HepG2 (cell line): Measurements from ENCODE around the gene MFN2. TPM values are rescaled to one million over a fixed set of nuclear protein-coding genes. Genes with fewer than 3 reads are reported as not detected.

Experiments
- ARNT ChIP-seq: fragments of 450-650 bp; IDR thresholded peaks from 2 replicates; pipeline ENCODE4 v1.6.1; 2017
- ATAD3A ChIP-seq: sonication (generic); formaldehyde crosslinking; IDR thresholded peaks from 2 replicates; pipeline ENCODE4 v1.4.0; 2020; ENCODE audit warnings: missing genetic modification reagents
- ATRX ChIP-seq: sonication (generic); formaldehyde crosslinking; IDR thresholded peaks from 2 replicates; pipeline ENCODE4 v1.4.0; 2020; ENCODE audit warnings: missing genetic modification reagents, borderline replicate concordance
- MEIS1 ChIP-seq: sonication (generic); formaldehyde crosslinking; IDR thresholded peaks from 2 replicates; pipeline ENCODE4 v1.9.0; 2021; ENCODE audit warnings: mild to moderate bottlenecking, missing genetic modification reagents, moderate library complexity, borderline replicate concordance
- NFYC ChIP-seq: IDR thresholded peaks from 2 replicates; pipeline ENCODE4 v1.6.1; 2016; ENCODE audit warnings: missing genetic modification reagents, missing compliant biosample characterization
- PCBP2 ChIP-seq: fragments of 200-400 bp; formaldehyde crosslinking; optimal IDR thresholded peaks from 2 replicates; pipeline ENCODE3; 2018; ENCODE audit warnings: low read length, low read depth; ENCODE audit not compliant: poor library complexity, severe bottlenecking
- RBFOX2 ChIP-seq: fragments of 200-400 bp; formaldehyde crosslinking; IDR thresholded peaks from 2 replicates; pipeline ENCODE4 v1.6.1; 2017; ENCODE audit warnings: low read depth, mild to moderate bottlenecking, low read length
- ZBTB1 ChIP-seq: sonication (generic); formaldehyde crosslinking; IDR thresholded peaks from 2 replicates; pipeline ENCODE4 v1.4.0; 2020; ENCODE audit warnings: missing genetic modification reagents, borderline replicate concordance
- ZBTB7B ChIP-seq: sonication (generic); formaldehyde crosslinking; IDR thresholded peaks from 2 replicates; pipeline ENCODE4 v1.4.0; 2020; ENCODE audit warnings: missing genetic modification reagents
- ZFP62 ChIP-seq: sonication (generic); formaldehyde crosslinking; IDR thresholded peaks from 2 replicates; pipeline ENCODE4 v1.4.0; 2020; ENCODE audit warnings: missing genetic modification reagents
- ZNF225 ChIP-seq: sonication (generic); formaldehyde crosslinking; IDR thresholded peaks from 2 replicates; pipeline ENCODE4 v1.4.0; 2020; ENCODE audit warnings: mild to moderate bottlenecking, missing genetic modification reagents
- ZNF577 ChIP-seq: sonication (generic); formaldehyde crosslinking; IDR thresholded peaks from 2 replicates; pipeline ENCODE4 v1.4.0; 2020; ENCODE audit warnings: mild to moderate bottlenecking, low read depth, missing genetic modification reagents, borderline replicate concordance
- ZNF605 ChIP-seq: sonication (generic); formaldehyde crosslinking; IDR thresholded peaks from 2 replicates; pipeline ENCODE4 v1.8.0; 2022; ENCODE audit warnings: mild to moderate bottlenecking, missing genetic modification reagents
- ZNF761 ChIP-seq: sonication (generic); formaldehyde crosslinking; conservative IDR thresholded peaks from 2 replicates; pipeline ENCODE4 v1.4.0; 2020; ENCODE audit warnings: mild to moderate bottlenecking, missing genetic modification reagents
- polyA plus RNA-seq, 8 experiments: library from polyadenylated mRNA; depleted of rRNA in 3 of 8; stranded (reverse) in 7 of 8; unstranded in 1 of 8; fragments of >200 nt; fragmentation: Illumina TruSeq in 4 of 8; extraction: Trizol in 4 of 8; gene quantifications; 2 replicates each; pipeline versions ENCODE4 v1.2.1 to v1.2.3, GENCODE V29; 2011 to 2016; ENCODE audit warnings: low read depth in 4 of 8, missing spikeins in 1 of 8, mixed read lengths in 1 of 8; ENCODE audit not compliant: insufficient read depth in 1 of 8
- total RNA-seq, 5 experiments: library from RNA; depleted of rRNA; stranded (reverse); fragments of >200 nt; fragmentation: Illumina TruSeq; extraction: Trizol; gene quantifications; 2 replicates each; pipeline ENCODE4 v1.2.3, GENCODE V29; 2016; ENCODE audit warnings: low read depth in 1 of 5
- TF ChIP-seq, protein P1 (sequence below): sonication (generic); formaldehyde crosslinking; IDR thresholded peaks from 2 replicates; pipeline ENCODE4 v1.4.0; 2020; ENCODE audit warnings: missing genetic modification reagents
- TF ChIP-seq, protein P2 (sequence below): sonication (generic); formaldehyde crosslinking; IDR thresholded peaks from 2 replicates; pipeline ENCODE4 v1.4.0; 2020; ENCODE audit warnings: missing genetic modification reagents, borderline replicate concordance
- TF ChIP-seq, protein P3 (sequence below): sonication (generic); formaldehyde crosslinking; IDR thresholded peaks from 2 replicates; pipeline ENCODE4 v1.4.0; 2020; ENCODE audit warnings: missing genetic modification reagents
- TF ChIP-seq, protein P4 (sequence below): sonication (generic); formaldehyde crosslinking; IDR thresholded peaks from 2 replicates; pipeline ENCODE4 v1.8.0; 2022; ENCODE audit warnings: missing genetic modification reagents, mild to moderate bottlenecking, moderate library complexity, borderline replicate concordance

The MFN2 gene
- total and polyA plus RNA-seq, 2 of the 13 experiments (the other 11 are each of a cell fraction or from before 2014, with no cell fraction given) = 38.7 to 60.9 TPM

DNA sequence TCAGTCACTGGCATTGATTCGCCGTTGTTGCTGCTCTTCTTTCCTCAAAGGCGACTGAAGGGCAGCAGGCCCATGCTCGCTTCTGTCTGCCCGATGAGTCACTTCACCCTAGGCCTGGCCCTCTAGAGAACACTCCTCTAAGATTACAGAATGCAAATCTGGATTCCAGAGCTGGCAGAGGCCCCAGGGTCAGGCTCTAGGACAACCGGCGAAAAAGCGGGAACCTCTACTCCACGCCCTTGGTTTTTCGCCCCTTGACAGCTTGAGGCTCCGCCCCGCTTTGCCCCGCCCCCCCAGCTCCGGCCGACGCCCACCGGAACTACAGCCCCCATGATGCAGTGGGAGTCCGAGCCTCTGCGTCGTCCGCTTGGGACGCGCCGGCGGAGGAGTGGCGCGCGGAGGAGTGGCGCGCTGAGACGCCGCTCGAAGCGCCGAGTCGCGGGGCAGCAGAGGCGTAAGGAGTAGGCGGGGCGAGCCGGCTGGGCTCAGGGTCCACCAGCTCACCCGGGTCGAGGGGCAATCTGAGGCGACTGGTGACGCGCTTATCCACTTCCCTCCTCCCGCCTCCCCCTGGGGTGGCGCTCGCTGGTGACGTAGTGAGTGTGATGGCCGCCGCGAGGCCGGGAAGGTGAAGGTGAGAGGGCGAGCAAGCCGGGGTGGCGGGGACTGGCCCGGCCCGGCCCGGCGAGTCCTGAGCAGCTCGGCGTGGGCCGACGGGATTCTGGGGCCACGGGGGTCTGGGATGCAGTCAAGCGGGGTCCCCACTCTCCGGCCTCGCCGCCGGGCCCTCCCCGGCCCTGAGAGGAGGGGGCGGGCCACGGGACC is at the start of gene MFN2 (continued):
- TF ChIP-seq, protein P1, sequence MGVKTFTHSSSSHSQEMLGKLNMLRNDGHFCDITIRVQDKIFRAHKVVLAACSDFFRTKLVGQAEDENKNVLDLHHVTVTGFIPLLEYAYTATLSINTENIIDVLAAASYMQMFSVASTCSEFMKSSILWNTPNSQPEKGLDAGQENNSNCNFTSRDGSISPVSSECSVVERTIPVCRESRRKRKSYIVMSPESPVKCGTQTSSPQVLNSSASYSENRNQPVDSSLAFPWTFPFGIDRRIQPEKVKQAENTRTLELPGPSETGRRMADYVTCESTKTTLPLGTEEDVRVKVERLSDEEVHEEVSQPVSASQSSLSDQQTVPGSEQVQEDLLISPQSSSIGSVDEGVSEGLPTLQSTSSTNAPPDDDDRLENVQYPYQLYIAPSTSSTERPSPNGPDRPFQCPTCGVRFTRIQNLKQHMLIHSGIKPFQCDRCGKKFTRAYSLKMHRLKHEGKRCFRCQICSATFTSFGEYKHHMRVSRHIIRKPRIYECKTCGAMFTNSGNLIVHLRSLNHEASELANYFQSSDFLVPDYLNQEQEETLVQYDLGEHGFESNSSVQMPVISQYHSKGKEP = no peak
- TF ChIP-seq ZBTB7B (no peak), ZNF225 (CRISPR knock-in tag) (no peak; the same call in 1 of the 2 replicates), ATAD3A (CRISPR knock-in tag) (no peak), ZBTB1 (no peak), ZFP62 (CRISPR knock-in tag) (no peak), ATRX (CRISPR knock-in tag) (no peak), NFYC (CRISPR knock-in tag) (peak; percentile 76), ARNT (no peak), ZNF605 (CRISPR knock-in tag) (peak; percentile 48; the same call in 1 of the 2 replicates), ZNF761 (CRISPR knock-in tag) (0 out of 2 replicates have a peak, but pooled peaks have one; percentile 49), RBFOX2 (peak; percentile 95), PCBP2 (no peak), MEIS1 (CRISPR knock-in tag) (peak; percentile 78; the same call in 1 of the 2 replicates), ZNF577 (no peak)
- TF ChIP-seq, protein P2, sequence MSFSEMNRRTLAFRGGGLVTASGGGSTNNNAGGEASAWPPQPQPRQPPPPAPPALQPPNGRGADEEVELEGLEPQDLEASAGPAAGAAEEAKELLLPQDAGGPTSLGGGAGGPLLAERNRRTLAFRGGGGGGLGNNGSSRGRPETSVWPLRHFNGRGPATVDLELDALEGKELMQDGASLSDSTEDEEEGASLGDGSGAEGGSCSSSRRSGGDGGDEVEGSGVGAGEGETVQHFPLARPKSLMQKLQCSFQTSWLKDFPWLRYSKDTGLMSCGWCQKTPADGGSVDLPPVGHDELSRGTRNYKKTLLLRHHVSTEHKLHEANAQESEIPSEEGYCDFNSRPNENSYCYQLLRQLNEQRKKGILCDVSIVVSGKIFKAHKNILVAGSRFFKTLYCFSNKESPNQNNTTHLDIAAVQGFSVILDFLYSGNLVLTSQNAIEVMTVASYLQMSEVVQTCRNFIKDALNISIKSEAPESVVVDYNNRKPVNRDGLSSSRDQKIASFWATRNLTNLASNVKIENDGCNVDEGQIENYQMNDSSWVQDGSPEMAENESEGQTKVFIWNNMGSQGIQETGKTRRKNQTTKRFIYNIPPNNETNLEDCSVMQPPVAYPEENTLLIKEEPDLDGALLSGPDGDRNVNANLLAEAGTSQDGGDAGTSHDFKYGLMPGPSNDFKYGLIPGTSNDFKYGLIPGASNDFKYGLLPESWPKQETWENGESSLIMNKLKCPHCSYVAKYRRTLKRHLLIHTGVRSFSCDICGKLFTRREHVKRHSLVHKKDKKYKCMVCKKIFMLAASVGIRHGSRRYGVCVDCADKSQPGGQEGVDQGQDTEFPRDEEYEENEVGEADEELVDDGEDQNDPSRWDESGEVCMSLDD = no peak
- TF ChIP-seq, protein P3, sequence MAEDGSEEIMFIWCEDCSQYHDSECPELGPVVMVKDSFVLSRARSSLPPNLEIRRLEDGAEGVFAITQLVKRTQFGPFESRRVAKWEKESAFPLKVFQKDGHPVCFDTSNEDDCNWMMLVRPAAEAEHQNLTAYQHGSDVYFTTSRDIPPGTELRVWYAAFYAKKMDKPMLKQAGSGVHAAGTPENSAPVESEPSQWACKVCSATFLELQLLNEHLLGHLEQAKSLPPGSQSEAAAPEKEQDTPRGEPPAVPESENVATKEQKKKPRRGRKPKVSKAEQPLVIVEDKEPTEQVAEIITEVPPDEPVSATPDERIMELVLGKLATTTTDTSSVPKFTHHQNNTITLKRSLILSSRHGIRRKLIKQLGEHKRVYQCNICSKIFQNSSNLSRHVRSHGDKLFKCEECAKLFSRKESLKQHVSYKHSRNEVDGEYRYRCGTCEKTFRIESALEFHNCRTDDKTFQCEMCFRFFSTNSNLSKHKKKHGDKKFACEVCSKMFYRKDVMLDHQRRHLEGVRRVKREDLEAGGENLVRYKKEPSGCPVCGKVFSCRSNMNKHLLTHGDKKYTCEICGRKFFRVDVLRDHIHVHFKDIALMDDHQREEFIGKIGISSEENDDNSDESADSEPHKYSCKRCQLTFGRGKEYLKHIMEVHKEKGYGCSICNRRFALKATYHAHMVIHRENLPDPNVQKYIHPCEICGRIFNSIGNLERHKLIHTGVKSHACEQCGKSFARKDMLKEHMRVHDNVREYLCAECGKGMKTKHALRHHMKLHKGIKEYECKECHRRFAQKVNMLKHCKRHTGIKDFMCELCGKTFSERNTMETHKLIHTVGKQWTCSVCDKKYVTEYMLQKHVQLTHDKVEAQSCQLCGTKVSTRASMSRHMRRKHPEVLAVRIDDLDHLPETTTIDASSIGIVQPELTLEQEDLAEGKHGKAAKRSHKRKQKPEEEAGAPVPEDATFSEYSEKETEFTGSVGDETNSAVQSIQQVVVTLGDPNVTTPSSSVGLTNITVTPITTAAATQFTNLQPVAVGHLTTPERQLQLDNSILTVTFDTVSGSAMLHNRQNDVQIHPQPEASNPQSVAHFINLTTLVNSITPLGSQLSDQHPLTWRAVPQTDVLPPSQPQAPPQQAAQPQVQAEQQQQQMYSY (CRISPR knock-in tag) = peak; percentile 43
- TF ChIP-seq, protein P4, sequence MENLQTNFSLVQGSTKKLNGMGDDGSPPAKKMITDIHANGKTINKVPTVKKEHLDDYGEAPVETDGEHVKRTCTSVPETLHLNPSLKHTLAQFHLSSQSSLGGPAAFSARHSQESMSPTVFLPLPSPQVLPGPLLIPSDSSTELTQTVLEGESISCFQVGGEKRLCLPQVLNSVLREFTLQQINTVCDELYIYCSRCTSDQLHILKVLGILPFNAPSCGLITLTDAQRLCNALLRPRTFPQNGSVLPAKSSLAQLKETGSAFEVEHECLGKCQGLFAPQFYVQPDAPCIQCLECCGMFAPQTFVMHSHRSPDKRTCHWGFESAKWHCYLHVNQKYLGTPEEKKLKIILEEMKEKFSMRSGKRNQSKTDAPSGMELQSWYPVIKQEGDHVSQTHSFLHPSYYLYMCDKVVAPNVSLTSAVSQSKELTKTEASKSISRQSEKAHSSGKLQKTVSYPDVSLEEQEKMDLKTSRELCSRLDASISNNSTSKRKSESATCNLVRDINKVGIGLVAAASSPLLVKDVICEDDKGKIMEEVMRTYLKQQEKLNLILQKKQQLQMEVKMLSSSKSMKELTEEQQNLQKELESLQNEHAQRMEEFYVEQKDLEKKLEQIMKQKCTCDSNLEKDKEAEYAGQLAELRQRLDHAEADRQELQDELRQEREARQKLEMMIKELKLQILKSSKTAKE (CRISPR knock-in tag) = peak; percentile 67; the same call in 1 of the 2 replicates
